Right lobe of liver (tissue), 4 donors: ENCODE results near the gene CCNQ.

ENCODE experiments used
- CTCF ChIP-seq, 4 donors: fragments of 200-600 bp in 3 of 4; fragments of 450-650 bp in 1 of 4; IDR thresholded peaks; one replicate each; pipeline versions ENCODE4 v1.5.1 to v1.8.0; 2016 to 2022; ENCODE audit warnings: antibody characterized with exemption in 4 of 4, mild to moderate bottlenecking in 2 of 4
- POLR2A ChIP-seq: fragments of 450-650 bp; IDR thresholded peaks from one replicate; pipeline ENCODE4 v1.6.1; 2017; ENCODE audit warnings: antibody characterized with exemption, mild to moderate bottlenecking
- donor health status: DM: no; HTN: no; CAD: no.
- donor health status: DM: no; HTN: no; CAD: no.
- donor health status: DM: no; HTN: yes; CAD: no.

- TF ChIP-seq CTCF (IDR thresholded peaks at IDR 0.05) (no peak), POLR2A (no peak)
Observed at GRCh38 chrX:153564047-153564606, 34.8 kb downstream of the CCNQ start.
